A549 (cell line): ENCODE results near the gene PEPD. TPM values are rescaled to one million over a fixed set of nuclear protein-coding genes. Genes with fewer than 3 reads are reported as not detected.

Experiments used
- ATAC-seq, 2 experiments: fragments of 200-7000 bp in 1 of 2; fragments of >200 bp in 1 of 2; cut with Nextera tagmentation in 1 of 2; cut with Tn5 transposase in 1 of 2; 3 replicates each; pipeline versions ENCODE4 v1.8.0 to v1.9.1; 2018 to 2020; ENCODE audit warnings: mild to moderate bottlenecking in 1 of 2, moderate library complexity in 1 of 2
- CTCF ChIA-PET: fragments of 300-600 bp; sonication (Branson Sonifier 250); formaldehyde crosslinking; extraction: SDS; loops from one replicate; lab custom pipeline; 2021; ENCODE audit warnings: antibody characterized with exemption, inconsistent platforms; lab: Yijun Ruan, JAX
- POLR2A ChIA-PET: fragments of 350-600 bp; formaldehyde crosslinking; extraction: SDS; loops from one replicate; lab custom pipeline; 2021; ENCODE audit warnings: antibody characterized with exemption, inconsistent platforms; lab: Yijun Ruan, JAX
- DNase-seq, 2 experiments: peaks; one replicate each; pipeline versions ENCODE4 v3.0.0 to v3.0.0-alpha.2; 2011 to 2016; ENCODE audit warnings: low read depth in 1 of 2, low spot score in 1 of 2
- FAIRE-seq: peaks from 2 replicates; lab custom pipeline; 2011; peaks lifted over from hg19 to GRCh38; lab: Jason Lieb, UNC
- H3K27ac ChIP-seq, 2 experiments: fragments of >200 bp; sonication (Bioruptor Twin); formaldehyde crosslinking; 3 replicates each; pipeline ENCODE4 v1.5.1; 2016 to 2017
- H3K4me1 ChIP-seq: fragments of >200 bp; sonication (Bioruptor Twin); formaldehyde crosslinking; 3 replicates; pipeline ENCODE4 v1.6.1; 2016
- H3K4me2 ChIP-seq: fragments of >200 bp; sonication (Bioruptor Twin); formaldehyde crosslinking; 3 replicates; pipeline ENCODE4 v1.6.1; 2016
- H3K4me3 ChIP-seq: fragments of >200 bp; sonication (Bioruptor Twin); formaldehyde crosslinking; 3 replicates; pipeline ENCODE4 v1.5.1; 2016
- H3K9me3 ChIP-seq: fragments of >200 bp; sonication (Bioruptor Twin); formaldehyde crosslinking; 3 replicates; pipeline ENCODE4 v1.6.1; 2016
- CBX8 ChIP-seq: fragments of 200-600 bp; sonication (generic); IDR thresholded peaks from 2 replicates; pipeline ENCODE4 v1.6.1; 2016
- CHD2 ChIP-seq: fragments of 150-350 bp; IDR thresholded peaks from 2 replicates; pipeline ENCODE4 v1.6.1; 2014; ENCODE audit warnings: low read length; ENCODE audit not compliant: partially characterized antibody
- CHD4 ChIP-seq: fragments of 200-600 bp; sonication (generic); IDR thresholded peaks from 2 replicates; pipeline ENCODE4 v1.6.1; 2016; ENCODE audit warnings: antibody characterized with exemption, mild to moderate bottlenecking, borderline replicate concordance
- EHMT2 ChIP-seq: fragments of 200-600 bp; sonication (generic); IDR thresholded peaks from 2 replicates; pipeline ENCODE4 v1.6.1; 2016; ENCODE audit warnings: antibody characterized with exemption, low read depth, mild to moderate bottlenecking, moderate library complexity
- MYC ChIP-seq: IDR thresholded peaks from 2 replicates; pipeline ENCODE4 v1.6.1; 2012; ENCODE audit warnings: mild to moderate bottlenecking, inconsistent platforms, low read length, improper control_type of control experiment, borderline replicate concordance
- NFE2L2 ChIP-seq: fragments of 150-350 bp; conservative IDR thresholded peaks from 2 replicates; pipeline ENCODE4 v1.6.1; 2014; ENCODE audit warnings: low read length
- POLR2AphosphoS2 ChIP-seq: conservative IDR thresholded peaks from 2 replicates; pipeline ENCODE4 v1.6.1; 2012; ENCODE audit warnings: low read length, improper control_type of control experiment, inconsistent platforms
- RAD21 ChIP-seq, 2 experiments: fragments of >200 bp in 1 of 2; sonication (Bioruptor Twin) in 1 of 2; formaldehyde crosslinking in 1 of 2; IDR thresholded peaks in 1 of 2; conservative IDR thresholded peaks in 1 of 2; 2 replicates in 1 of 2; 3 replicates in 1 of 2; pipeline ENCODE4 v1.6.1; 2012 to 2018; ENCODE audit warnings: inconsistent platforms in 1 of 2
- RARB ChIP-seq: fragments of 250-450 bp; sonication (Bioruptor Pico); IDR thresholded peaks from 2 replicates; pipeline ENCODE4 v1.8.0; 2021; ENCODE audit warnings: mild to moderate bottlenecking, moderate library complexity
- SMC3 ChIP-seq: fragments of >200 bp; sonication (Bioruptor Twin); formaldehyde crosslinking; IDR thresholded peaks from 3 replicates; pipeline ENCODE4 v1.6.1; 2018; ENCODE audit warnings: inconsistent platforms
- SREBF2 ChIP-seq: fragments of 450-650 bp; IDR thresholded peaks from 2 replicates; pipeline ENCODE4 v1.6.1; 2014; ENCODE audit warnings: mild to moderate bottlenecking, moderate library complexity
- WGBS: methylation state at CpG from one replicate; pipeline ENCODE4 v1.1.6; 2017; ENCODE audit errors: missing lambda C conversion rate; 5-methylcytosine and 5-hydroxymethylcytosine counted together
- polyA plus RNA-seq, 4 experiments: library from polyadenylated mRNA; depleted of rRNA in 3 of 4; stranded (reverse); fragments of >200 nt; fragmentation: RNase III in 1 of 4; extraction: RNeasy Plus Mini Kit Qiagen cat#74134 plus additional on column Dnase treatment in 1 of 4; gene quantifications; 2 replicates in 3 of 4; 3 replicates in 1 of 4; pipeline ENCODE4 v1.2.3, GENCODE V29; 2011 to 2017
- TF ChIP-seq, protein P1 (sequence below): fragments of >200 bp; sonication (Bioruptor Twin); formaldehyde crosslinking; IDR thresholded peaks from 2 replicates; pipeline ENCODE4 v1.6.1; 2016
- TF ChIP-seq, protein P2 (sequence below): fragments of 250-450 bp; sonication (Bioruptor Pico); IDR thresholded peaks from 2 replicates; pipeline ENCODE4 v1.5.0; 2021; ENCODE audit warnings: mild to moderate bottlenecking, moderate library complexity, borderline replicate concordance
- TF ChIP-seq, protein P3 (sequence below): fragments of >200 bp; sonication (Bioruptor Twin); formaldehyde crosslinking; IDR thresholded peaks from 3 replicates; pipeline ENCODE4 v1.5.1; 2016
- TF ChIP-seq, protein P4 (sequence below): fragments of 200-600 bp; sonication (generic); IDR thresholded peaks from 2 replicates; pipeline ENCODE4 v1.6.1; 2016; ENCODE audit warnings: antibody characterized with exemption, mild to moderate bottlenecking, moderate library complexity

The PEPD gene
- polyA plus RNA-seq, 2 of the 4 experiments (the other 2 are of a cell fraction), result 85.5 to 100 TPM

DNA sequence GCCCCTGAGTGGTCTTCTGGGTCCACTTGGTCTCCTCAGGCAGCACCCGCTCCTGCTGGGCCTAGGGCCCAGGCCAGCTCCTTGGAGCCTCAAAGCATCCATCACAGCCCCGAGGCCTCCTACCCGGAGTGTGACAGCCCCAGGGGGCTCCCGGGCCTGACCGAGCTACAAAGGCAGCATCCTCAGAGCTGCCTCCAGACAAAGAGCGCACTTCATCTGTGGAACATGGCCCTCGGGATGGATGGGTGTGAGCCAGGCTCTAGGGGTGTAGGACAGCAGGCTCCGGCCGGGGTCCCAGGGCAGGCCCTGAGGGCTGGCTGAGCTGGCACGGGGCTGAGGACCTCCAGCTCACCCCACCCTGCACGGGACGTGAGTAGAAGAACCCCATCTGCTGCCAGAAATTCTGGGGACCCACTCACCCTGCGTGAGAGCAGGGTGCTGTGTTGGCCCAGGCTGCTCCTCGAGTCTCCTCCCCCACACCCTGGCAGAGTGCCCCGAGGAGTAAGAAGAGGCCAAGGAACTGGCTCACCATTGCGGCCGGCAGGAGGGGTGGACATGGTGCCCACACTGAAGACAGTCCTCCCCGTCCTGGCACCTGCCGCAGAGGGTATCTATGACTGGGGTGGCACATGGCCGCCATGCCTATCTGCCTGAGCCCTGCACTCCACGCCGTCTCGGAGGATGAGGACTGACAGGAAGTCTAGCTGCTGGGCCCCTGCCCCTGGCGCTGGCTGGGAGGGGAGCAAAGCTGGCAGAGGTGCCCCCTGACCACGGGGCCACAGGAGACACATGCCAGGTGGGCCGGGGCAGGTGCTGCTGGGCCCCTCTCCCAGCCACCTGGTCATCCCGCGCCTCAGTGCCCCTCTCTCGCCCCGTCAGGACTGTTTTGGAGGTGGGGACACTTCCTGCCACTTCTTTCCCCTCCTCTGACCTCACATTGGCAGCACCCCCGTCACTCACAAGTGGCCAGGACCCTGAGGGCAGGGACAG lies 125.7 kb downstream of the PEPD start:
- Histone ChIP-seq H3K27ac (peak overlapping the region in 1 of 2 experiments; percentile 7; a peak in 1 of 6 replicates), H3K9me3 (no peaks in the 10 kb centered on the region), H3K4me1 (peaks cover 23% of the 10 kb centered on the region), H3K4me3 (no peak overlapping the region), H3K4me2 (no peak overlapping the region)
- WGBS, result 90% methylated on average over 30 of the region's 31 CpGs
- CTCF ChIA-PET, result interaction anchor here (1.2 to 36.3 kb wide), 13 partner anchors 2 to 382 kb away, joined by 3 to 1493 read pairs (median 9); partner anchors contain the start of genes CEBPA and CEBPG
- TF ChIP-seq CBX8 (no peak), MYC (no peak), CHD4 (no peak), NFE2L2 (no peak), SREBF2 (no peak), RAD21 (conservative IDR thresholded peaks at IDR 0.05 in 1 of 2, IDR thresholded peaks at IDR 0.05 in 1 of 2) (no peak), SMC3 (no peak), POLR2AphosphoS2 (no peak), CHD2 (no peak), RARB (CRISPR knock-in tag) (no peak), EHMT2 (no peak)
- TF ChIP-seq, protein P1, sequence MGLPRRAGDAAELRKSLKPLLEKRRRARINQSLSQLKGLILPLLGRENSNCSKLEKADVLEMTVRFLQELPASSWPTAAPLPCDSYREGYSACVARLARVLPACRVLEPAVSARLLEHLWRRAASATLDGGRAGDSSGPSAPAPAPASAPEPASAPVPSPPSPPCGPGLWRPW, result no peak
- TF ChIP-seq, protein P2, sequence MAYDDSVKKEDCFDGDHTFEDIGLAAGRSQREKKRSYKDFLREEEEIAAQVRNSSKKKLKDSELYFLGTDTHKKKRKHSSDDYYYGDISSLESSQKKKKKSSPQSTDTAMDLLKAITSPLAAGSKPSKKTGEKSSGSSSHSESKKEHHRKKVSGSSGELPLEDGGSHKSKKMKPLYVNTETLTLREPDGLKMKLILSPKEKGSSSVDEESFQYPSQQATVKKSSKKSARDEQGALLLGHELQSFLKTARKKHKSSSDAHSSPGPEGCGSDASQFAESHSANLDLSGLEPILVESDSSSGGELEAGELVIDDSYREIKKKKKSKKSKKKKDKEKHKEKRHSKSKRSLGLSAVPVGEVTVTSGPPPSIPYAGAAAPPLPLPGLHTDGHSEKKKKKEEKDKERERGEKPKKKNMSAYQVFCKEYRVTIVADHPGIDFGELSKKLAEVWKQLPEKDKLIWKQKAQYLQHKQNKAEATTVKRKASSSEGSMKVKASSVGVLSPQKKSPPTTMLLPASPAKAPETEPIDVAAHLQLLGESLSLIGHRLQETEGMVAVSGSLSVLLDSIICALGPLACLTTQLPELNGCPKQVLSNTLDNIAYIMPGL (CRISPR knock-in tag), result no peak
- TF ChIP-seq, protein P3, sequence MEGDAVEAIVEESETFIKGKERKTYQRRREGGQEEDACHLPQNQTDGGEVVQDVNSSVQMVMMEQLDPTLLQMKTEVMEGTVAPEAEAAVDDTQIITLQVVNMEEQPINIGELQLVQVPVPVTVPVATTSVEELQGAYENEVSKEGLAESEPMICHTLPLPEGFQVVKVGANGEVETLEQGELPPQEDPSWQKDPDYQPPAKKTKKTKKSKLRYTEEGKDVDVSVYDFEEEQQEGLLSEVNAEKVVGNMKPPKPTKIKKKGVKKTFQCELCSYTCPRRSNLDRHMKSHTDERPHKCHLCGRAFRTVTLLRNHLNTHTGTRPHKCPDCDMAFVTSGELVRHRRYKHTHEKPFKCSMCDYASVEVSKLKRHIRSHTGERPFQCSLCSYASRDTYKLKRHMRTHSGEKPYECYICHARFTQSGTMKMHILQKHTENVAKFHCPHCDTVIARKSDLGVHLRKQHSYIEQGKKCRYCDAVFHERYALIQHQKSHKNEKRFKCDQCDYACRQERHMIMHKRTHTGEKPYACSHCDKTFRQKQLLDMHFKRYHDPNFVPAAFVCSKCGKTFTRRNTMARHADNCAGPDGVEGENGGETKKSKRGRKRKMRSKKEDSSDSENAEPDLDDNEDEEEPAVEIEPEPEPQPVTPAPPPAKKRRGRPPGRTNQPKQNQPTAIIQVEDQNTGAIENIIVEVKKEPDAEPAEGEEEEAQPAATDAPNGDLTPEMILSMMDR, result no peak
- TF ChIP-seq, protein P4, sequence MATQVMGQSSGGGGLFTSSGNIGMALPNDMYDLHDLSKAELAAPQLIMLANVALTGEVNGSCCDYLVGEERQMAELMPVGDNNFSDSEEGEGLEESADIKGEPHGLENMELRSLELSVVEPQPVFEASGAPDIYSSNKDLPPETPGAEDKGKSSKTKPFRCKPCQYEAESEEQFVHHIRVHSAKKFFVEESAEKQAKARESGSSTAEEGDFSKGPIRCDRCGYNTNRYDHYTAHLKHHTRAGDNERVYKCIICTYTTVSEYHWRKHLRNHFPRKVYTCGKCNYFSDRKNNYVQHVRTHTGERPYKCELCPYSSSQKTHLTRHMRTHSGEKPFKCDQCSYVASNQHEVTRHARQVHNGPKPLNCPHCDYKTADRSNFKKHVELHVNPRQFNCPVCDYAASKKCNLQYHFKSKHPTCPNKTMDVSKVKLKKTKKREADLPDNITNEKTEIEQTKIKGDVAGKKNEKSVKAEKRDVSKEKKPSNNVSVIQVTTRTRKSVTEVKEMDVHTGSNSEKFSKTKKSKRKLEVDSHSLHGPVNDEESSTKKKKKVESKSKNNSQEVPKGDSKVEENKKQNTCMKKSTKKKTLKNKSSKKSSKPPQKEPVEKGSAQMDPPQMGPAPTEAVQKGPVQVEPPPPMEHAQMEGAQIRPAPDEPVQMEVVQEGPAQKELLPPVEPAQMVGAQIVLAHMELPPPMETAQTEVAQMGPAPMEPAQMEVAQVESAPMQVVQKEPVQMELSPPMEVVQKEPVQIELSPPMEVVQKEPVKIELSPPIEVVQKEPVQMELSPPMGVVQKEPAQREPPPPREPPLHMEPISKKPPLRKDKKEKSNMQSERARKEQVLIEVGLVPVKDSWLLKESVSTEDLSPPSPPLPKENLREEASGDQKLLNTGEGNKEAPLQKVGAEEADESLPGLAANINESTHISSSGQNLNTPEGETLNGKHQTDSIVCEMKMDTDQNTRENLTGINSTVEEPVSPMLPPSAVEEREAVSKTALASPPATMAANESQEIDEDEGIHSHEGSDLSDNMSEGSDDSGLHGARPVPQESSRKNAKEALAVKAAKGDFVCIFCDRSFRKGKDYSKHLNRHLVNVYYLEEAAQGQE, result no peak
- no peak for FAIRE-seq
- POLR2A ChIA-PET, result interaction anchor here (1.0 to 2.3 kb wide), 5 partner anchors 19 to 93 kb away, joined by 4 to 15 read pairs (median 7); partner anchors contain the start of genes CEBPA and CEBPG
- ATAC-seq, result no peak
- no peak for DNase-seq
